Fibroblast of upper back skin (primary cell): ENCODE data around the gene PGM2.
A peak's percentile ranks its signal among the peaks of the same experiment; 100 is the strongest.
"Not testable (repeated sequence)": the region's sequence is repeated elsewhere in the genome, so short reads cannot be mapped to it uniquely, and the experiment has no call there.

Experiments used
- DNase-seq: peaks from one replicate; pipeline ENCODE4 v3.0.0-alpha.2; 2013

Gene PGM2

DNA sequence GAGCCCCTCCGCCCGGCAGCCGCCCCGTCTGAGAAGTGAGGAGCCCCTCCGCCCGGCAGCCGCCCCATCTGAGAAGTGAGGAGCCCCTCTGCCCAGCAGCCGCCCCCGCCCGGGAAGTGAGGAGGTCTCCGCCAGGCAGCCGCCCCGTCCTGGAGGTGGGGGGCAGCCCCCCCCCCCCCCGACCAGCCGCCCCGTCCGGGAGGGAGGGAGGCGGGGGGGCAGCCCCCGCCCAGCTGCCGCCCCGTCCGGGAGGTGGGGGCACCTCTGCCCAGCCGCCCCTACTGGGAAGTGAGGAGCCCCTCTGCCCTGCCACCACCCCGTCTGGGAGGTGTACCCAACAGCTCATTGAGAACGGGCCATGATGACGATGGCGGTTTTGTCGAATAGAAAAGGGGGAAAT, 6.0 kb upstream of the PGM2 start:
- DNase-seq: not testable (repeated sequence)

DNA sequence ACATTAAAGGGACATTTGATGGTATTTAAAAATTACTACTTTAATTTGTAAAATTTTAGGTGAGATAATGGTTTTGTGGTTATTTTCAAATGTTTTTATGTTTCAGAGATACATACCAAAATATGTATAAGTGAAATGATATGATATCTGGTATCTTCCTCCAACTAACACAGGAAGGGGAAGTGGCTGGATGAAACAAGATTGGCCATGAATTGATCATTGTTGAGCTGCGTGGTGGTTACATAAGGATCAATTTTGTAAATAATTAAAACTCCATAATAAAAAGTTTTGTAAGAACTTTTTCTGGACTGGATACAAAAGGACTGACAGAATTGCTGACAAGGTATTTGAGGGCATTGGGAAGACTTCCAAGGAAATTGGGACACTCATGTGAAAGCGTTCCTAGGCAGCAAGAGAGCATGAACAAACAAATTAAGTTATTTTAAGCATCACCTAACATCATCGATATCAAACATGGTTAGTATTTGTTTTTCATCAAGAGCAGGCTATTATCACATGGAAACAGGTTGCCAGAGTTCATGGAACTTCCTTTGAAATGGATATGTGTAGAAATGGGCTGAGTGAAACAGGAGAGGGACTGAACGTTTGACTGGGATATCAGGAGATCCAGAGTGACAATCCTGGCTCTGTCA, 4.4 kb upstream of the PGM2 start:
- DNase-seq: no peak

DNA sequence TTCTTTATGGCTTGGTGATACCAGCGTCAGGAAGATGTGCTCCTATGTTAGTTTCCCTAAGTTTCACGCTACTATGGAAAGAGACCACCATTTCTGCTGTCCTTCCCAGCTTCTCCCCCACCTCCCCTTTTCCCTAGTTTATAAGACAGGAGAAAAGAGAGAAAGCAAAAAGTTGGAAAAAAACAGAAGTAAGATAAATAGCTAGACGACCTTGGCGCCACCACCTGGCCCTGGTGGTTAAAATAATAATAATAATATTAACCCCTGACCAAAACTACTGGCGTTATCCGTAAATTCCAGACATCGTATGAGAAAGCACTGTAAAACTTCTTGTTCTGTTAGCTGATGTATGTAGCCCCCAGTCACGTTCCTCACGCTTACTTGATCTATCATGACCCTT, 985 bp upstream of the PGM2 start:
- DNase-seq: not testable (repeated sequence)

DNA sequence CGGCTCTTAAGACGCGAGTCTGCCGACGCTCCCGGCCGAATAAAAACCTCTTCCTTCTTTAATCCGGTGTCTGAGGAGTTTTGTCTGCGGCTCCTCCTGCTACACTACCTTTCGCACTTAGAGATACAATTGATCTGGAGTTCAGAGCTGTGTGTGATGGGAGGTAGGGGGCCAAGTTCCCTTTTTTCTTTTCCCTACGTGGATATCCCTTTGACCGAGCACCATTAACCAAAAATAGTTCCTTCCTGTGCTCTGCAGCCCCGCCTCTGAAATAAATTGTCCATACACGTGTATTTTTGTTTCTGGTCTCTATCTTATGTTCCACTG, 555 bp upstream of the PGM2 start:
- peak; percentile 2 for DNase-seq

DNA sequence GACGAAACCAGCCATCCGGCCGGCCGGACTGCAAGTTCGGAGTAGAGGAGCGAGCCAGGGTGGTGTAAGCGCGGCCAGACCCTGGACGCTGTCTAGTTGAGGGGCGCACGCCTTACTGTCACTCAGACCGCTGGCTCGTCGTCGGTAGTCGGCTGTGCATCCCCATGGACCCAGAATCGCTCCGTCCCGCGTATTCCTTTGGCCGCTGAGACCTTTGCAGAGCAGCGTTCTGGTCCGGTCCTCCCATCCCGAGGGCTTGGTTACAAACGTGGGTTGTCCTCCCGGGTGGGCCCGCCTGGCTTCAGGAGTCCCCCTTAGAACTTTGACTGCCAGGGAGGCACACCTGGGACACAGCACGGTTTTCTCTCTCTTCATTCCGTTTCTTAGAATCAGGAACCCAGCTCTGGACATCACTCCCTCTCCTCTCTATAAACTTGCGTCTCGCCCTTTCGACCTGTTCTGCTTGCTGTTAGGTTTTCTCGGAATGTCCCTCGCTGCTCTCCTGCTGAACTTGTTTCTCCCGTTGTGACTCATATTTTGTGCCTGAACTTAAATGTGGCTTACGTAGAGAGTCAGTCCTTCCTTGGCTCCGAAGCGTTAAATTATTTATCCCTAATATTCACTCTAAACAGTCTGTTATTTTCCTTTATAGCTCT, 672 bp downstream of the PGM2 start:
- DNase-seq: peak; percentile 8

DNA sequence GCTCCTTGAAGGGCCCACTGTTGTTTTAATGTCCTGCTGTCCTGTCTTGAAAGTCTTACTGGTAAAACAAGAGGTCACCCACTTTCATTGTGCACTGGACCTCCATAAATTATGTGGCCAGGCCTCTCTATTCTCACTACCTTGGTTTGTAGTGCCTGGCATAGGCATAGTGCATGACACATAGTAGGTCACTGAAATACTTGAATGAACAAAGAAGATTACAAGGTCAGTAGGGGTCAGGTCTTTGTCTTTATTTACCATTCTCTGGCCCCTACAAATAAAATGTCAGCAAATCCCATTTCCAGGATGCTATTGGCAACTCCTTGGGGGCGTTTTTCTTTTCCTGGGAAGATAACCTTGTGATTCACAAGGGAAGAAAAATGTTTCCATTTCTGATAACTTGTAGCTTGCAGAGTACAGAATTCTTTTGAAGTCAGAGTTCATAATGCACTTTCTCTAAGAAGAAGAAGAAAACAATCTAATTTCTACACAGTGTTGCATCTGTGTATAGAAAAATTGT, 1.4 kb downstream of the PGM2 start:
- DNase-seq: no peak

DNA sequence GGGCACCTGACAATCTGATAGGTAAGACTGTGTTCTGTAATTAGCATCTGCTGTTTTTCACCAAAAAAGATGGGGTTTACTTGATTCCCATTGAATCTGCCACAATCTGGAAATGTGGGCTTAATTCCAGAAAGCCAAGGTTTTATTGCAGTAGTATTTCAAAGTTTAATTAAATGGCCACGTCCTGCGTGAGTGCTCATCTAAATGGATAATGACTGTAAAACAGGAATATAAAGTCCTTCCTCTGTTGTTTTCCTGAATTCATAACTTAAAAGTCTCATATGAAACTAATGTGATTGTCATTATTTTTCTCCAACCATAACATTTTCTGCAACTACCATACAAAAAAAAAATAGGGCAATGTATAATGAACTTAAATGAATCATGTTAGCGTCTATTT, 2.4 kb downstream of the PGM2 start:
- no peak for DNase-seq

DNA sequence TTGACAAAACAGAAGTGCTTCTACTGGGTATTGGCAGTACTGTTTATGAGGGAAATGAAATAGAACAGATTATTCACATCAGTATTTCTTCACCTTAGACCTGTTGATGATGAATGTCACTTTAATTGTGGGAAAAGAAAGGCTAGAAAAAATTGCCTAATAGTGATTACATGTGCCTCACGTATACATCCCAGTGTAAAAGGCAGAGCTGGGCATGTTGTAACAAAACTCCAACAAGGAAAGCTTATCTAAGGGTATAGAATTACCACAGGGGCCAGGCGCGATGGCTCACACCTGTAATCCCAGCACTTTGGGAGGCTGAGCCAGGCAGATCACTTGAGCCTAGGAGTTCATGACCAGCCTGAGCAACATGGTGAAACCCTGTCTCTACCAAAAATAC, 4.2 kb downstream of the PGM2 start:
- DNase-seq: no peak

DNA sequence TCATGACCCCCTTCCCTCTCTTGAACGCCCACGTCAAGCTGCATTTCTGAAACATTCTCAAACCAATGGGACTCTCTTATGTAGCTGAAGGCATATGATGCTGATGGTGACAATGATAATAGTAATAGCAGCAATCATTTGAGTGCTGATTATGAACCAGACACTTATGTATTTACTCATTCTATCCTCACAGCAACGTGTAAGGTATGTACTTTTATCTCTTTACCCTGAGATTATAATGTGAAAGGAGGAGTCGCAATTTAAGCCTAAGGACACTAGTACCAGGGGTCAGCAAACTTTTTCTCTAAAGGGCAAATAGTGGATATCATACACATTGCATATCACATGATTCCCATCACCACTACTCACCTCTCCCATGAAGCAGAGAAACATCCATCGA, 8.5 kb downstream of the PGM2 start:
- DNase-seq: no peak

DNA sequence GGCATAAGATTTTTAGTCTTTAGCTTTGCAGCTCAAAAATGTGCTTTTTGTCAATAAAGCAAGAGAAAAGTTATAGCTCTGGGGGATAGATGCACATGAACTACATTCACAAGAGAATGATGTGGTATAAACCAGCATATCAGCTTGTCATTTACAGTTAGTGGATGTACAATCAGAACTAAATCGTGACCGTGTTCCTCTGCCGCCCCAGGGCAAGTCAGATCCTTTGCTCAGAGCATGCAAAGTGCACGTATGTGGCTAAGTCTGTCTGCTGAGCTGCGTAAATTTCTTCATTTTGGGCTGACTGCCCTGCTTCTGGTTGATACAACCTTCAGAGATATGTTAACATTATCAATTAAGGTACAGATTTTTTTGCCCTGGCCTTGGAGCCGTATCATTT, 9.3 kb downstream of the PGM2 start:
- DNase-seq: no peak

DNA sequence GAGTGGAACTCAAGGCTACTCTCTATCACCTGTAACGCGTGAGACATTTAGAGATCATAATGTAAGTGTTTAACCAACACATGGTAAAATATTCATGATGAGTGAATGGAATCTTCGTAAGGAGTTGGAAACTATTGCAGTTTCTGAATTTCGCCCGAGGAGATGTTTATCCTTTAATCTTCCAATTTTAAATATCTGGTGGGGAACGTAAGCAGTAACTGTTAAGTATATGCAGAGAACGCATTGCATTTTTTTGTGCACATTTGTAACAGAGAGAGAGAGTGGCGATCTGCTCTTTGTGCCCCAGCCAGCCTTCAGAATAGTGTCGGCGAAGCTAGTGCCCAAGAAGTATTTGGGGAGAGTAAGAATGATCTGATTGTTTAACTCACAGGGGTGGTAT, 9.8 kb downstream of the PGM2 start:
- DNase-seq: no peak

DNA sequence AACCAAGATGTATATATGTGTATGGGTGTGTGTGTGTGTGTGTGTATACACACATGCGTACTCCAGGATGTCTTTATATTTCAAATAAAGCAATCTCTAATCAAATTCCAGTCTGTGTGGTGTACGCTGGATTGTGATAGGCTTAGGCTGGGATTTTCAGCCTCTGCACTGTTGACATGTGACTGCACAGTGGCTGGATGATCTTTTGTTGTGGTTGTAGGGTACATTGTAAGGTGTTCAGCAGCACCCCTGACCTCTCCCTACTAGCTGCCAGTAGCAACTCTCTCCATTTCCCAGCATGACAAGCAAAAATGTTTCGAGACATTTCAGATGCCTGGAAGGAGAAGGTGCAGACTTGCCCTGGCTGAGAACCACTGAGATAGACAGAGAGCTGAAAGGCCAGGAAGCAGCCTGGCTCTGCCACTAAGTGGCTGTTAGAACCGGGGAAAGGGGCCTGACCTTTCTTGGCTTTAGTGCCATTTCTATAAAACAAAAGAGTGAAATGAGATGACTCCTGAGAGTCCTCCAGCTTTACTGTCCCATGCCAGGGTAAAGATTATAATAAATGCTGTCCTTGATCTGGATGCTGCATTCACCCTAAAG, 10.5 kb downstream of the PGM2 start:
- DNase-seq: no peak

DNA sequence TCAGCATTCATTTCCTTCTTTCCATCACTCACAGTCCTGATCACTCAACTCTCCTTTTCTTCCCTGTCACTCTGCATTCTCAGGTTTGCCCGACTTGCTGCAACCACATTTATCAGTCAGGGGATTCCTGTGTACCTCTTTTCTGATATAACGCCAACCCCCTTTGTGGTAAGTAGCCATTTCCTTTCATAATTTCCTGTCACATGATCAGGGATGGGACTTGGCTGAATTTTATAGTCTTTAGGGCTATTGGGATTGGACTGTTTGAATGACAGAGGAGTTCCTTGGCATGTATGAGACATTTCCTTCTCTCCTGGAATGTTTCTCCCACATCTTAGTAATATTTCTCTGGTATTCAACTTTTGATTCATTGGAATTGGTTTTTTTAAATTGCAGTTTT, 11.0 kb downstream of the PGM2 start:
- DNase-seq: peak; percentile 92

DNA sequence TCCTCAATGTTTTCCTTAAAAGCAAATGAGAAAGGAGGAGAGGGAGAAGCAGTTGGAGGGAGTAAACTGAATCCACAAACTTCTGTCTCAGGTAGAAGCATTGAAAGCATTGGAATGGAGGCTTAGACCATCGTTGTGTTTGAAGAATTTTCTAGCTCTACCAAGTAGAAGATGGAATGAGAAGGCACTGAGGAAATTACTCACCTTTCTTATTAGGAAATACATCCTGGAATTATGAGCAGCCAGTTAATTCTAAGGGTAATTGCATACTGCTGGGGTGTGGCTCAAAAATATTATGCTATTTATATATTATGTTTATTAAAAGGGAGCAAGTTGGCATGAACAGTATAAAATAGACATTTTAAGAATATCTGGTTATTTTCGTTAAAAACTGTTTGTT, 12.9 kb downstream of the PGM2 start:
- DNase-seq: no peak

DNA sequence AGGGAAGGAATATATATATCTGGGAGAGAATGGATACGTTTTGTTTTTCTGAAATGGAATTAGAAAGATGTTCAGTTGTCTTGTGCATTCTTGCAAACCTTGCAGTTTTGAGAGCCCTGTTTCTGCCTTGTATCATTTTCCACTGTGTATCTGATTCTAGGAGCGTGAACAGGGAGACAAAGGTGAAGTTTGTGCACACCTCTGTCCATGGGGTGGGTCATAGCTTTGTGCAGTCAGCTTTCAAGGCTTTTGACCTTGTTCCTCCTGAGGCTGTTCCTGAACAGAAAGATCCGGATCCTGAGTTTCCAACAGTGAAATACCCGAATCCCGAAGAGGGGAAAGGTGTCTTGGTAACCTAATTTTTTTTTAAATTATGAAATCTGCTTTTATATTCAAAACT, 17.7 kb downstream of the PGM2 start:
- DNase-seq: no peak

DNA sequence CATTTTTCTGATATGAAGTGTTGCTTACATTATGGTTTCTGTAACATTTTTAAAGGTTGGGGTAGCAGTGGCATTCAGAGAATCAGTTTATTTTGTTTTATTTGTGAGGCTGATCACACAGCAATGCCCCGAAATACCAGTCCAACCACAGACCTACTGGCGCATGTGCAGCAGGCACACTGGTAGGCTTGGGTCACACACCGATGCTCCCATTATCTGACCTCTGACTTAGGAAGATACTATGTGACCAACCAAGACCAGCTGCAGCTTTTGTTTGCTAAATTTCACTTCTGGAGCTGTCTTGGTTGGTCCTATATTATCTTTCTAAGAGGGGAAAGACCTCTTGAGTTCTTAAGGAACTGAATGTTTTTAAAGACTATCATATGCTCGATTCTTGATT, 18.7 kb downstream of the PGM2 start:
- DNase-seq: no peak

DNA sequence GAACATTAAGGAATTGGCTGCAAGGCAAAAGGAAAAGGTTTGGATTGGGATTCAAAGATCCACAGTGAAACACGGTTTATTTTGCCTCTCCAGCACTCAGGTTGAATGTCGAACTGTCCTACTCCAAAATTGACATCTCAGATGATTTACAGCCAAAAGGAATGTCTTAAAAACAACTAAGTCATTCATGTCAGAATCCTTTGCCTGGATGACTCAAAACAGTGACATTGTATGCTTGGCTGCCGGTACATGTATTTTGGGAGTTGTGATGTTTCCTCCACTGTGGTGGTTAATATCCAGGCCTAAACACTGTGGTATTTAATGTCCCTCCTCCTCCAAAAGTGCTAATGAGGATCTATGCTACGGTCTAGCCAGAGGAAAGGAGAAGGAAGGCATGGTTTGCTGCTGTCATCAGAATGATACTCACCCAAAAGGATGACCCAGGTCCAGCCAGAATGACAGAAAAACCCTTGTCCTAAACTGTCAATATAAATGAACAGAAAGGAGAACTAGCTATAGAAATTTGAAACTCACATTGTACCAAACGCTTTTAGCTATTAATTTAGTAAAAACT, 20.9 kb downstream of the PGM2 start:
- DNase-seq: peak; percentile 16

DNA sequence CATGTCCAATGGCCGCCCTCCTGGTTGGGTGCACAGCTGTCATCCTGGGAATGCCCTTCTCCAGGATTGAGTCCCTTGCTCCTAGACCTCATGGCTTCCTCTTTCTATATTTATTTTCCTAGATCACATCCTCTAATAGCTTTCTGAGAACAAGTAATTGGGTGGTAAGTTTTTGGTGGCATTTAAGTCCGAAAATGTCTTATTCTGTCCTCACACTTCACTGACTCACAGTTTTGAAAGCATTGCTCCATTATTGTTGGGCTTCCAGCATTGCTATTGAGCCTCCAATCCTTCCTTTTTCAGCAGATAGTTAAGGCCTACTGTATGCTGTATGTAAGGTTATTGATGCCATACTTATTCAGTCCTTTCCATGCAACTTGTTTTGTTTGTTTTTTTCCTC, 25.9 kb downstream of the PGM2 start:
- DNase-seq: no peak

DNA sequence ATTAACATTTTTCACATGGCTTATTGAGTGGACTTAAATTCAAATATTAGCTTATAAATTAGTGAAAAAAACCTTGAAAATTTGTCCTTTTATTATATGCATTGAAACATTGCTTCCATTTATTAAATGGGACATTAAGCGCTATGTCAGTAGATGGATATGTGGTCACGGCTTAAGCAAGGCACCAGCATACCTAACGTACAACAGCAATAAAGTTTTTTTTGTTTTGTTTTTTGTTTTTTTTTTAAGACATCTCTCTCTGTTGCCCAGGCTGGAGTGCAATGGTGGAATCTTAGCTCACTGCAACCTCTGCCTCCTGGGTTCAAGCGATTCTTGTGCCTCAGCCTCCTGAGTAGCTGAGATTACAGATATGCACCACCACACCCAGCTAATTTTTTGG, 31.6 kb downstream of the PGM2 start:
- no peak for DNase-seq

DNA sequence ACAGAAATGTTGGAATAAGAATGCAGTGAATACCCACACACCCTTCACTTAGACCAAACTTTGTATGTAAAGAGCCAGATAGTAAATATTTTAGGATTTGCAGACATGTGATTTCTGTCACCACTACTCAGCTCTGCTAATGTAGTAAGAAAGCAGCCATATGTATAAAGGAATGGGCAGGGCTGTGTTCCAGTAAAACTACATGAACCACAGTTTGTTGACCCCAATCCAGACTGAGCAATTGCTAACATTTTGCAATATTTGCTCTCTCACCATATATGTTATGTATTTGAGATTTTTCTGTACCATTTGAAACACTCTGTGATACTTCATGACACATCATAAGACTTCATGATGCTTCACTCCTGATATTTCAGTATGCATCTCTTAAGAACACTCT, 32.4 kb downstream of the PGM2 start:
- DNase-seq: peak; percentile 2

DNA sequence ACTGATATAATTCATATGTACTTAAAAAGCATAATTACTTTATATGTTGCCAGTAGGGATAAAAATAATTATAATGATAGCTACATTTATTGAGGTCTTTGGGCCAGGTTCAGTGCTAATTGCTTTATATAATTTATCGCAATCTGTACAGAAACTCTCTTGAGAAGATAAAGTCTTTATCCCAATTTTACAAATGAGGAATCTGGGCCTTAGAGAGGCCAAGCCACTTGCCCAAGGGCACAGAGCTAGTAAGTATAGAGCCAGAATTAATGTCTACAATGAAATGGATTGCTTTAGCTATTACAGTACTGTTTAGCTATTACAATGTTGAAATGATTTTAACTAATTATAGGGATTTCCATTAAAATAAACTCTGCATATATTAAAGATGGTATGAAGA, 33.8 kb downstream of the PGM2 start:
- DNase-seq: no peak

DNA sequence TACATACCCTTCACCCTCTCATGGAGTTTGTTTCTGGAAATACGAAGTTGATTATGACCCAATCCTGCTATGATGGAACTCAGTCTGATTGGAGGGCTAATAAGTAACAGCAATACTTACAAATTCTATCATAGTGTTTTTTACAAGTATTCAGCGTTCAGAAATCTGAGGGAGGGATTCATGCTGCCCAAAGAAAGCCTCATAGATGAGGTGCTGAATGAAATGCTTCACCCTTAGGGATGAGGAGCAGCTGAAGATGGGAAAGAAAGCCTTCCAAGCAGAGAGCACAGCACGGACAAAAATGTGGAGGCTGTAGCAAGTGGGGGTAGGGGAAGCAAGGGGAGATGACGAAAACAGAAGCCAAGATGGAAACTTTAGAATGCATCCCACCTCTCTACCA, 36.5 kb downstream of the PGM2 start:
- no peak for DNase-seq

DNA sequence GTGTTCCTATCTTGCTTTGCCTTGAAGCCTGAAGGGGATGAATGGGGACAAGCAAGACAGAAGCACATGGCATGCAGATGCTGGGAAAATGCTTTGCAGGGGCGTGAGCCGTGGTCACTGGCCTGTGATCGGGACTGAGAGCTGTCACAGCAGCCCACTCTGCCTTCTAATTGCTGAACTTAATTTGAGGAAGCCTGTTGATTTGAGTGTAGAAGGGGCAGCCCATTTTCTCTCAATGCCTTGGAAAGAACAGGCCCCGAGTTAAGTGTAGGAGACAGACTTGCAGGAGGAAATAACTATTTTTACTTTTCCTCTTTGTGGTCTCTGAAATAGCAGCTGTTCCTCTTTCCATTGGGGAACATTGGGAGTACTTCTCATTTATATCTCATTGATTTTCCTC, 38.3 kb downstream of the PGM2 start:
- no peak for DNase-seq

DNA sequence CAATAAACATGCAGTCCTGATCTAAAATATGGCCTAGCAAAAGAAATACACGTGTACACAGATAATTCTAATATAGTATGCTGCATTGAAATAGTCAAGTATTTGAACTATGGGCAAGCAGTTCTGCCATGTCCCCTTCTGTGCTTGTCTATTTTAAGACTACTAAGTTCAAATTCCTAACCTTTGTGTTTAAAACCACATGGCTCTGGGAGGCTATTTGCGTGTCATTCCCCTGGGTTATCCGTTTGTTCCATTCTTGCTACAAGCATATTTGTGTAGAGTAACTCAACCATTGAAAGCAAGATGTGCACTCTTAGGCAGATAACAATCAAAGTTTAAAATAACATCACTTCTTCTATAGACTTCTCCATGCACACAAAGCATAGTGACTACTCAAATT, 39.0 kb downstream of the PGM2 start:
- DNase-seq: peak; percentile 22
